PFSK-1 (cell line): ENCODE results near the gene PLEKHS1.

Experiments used
- POLR2AphosphoS5 ChIP-seq: IDR thresholded peaks from 2 replicates; pipeline ENCODE4 v1.6.1; 2012; ENCODE audit warnings: low read depth, mild to moderate bottlenecking, control low read depth, low read length, moderate library complexity
- REST ChIP-seq, 2 experiments: IDR thresholded peaks; 2 replicates each; pipeline versions ENCODE4 v1.6.1 to v1.8.0; 2011 to 2012; ENCODE audit warnings: low read depth in 2 of 2, low read length in 2 of 2, control low read depth in 1 of 2, inconsistent platforms in 1 of 2, mild to moderate bottlenecking in 1 of 2, moderate library complexity in 1 of 2; ENCODE audit not compliant: insufficient read depth in 1 of 2
- SIN3A ChIP-seq: IDR thresholded peaks from 2 replicates; pipeline ENCODE4 v1.6.1; 2012; ENCODE audit warnings: mild to moderate bottlenecking, low read length, moderate library complexity, borderline replicate concordance; ENCODE audit not compliant: insufficient read depth

GRCh38 chr10:113782986-113783704 is 31.7 kb downstream of the PLEKHS1 start:
- TF ChIP-seq REST (IDR thresholded peaks at IDR 0.05; ENCODE audit: insufficient read depth in 1 of 2, low read depth in 2 of 2, low read length in 2 of 2) (no peak), SIN3A (no peak), POLR2AphosphoS5 (no peak)
